Activated CD4-positive, alpha-beta T cell treated with anti-CD3 and anti-CD28 coated beads, Interleukin-2, amount 10 ng/mL, durations not matched to agents 7 days and 5 days (primary cell): ENCODE data around the gene HMGXB4. TPM values are rescaled to one million over a fixed set of nuclear protein-coding genes. Genes with fewer than 3 reads are reported as not detected.

Experiments used
- CTCF ChIA-PET: fragments of 350-600 bp; sonication (Branson Sonifier 250); formaldehyde crosslinking; loops from one replicate; lab custom pipeline; 2021; ENCODE audit warnings: antibody characterized with exemption; lab: Charles Lee
- POLR2A ChIA-PET: fragments of 350-600 bp; sonication (Branson Sonifier 250); formaldehyde crosslinking; loops from one replicate; lab custom pipeline; 2021; ENCODE audit warnings: antibody characterized with exemption; lab: Charles Lee
- DNase-seq: peaks from one replicate; pipeline ENCODE4 v3.0.0-alpha.2; 2020
- H3K27ac Mint-ChIP-seq: one replicate; pipeline ENCODE4 v1.8.0; 2021; ENCODE audit warnings: mild to moderate bottlenecking, moderate library complexity, mixed read lengths
- H3K27me3 Mint-ChIP-seq: one replicate; pipeline ENCODE4 v1.8.0; 2021; ENCODE audit warnings: mixed read lengths
- H3K36me3 Mint-ChIP-seq: one replicate; pipeline ENCODE4 v1.8.0; 2021; ENCODE audit warnings: low read depth, mixed read lengths
- H3K4me1 Mint-ChIP-seq: one replicate; pipeline ENCODE4 v1.8.0; 2021; ENCODE audit warnings: mixed read lengths
- H3K4me3 Mint-ChIP-seq: one replicate; pipeline ENCODE4 v1.8.0; 2021; ENCODE audit warnings: mild to moderate bottlenecking, moderate library complexity, mixed read lengths
- H3K9me3 Mint-ChIP-seq: one replicate; pipeline ENCODE4 v1.8.0; 2021; ENCODE audit warnings: mixed read lengths
- total RNA-seq, 2 experiments: library from RNA; stranded (reverse); gene quantifications; one replicate each; pipeline ENCODE4 v1.2.3, GENCODE V29; 2021

HMGXB4 gene, protein sequence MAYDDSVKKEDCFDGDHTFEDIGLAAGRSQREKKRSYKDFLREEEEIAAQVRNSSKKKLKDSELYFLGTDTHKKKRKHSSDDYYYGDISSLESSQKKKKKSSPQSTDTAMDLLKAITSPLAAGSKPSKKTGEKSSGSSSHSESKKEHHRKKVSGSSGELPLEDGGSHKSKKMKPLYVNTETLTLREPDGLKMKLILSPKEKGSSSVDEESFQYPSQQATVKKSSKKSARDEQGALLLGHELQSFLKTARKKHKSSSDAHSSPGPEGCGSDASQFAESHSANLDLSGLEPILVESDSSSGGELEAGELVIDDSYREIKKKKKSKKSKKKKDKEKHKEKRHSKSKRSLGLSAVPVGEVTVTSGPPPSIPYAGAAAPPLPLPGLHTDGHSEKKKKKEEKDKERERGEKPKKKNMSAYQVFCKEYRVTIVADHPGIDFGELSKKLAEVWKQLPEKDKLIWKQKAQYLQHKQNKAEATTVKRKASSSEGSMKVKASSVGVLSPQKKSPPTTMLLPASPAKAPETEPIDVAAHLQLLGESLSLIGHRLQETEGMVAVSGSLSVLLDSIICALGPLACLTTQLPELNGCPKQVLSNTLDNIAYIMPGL
- 10 to 100 TPM; 32.2 to 35.5 TPM for total RNA-seq

DNA sequence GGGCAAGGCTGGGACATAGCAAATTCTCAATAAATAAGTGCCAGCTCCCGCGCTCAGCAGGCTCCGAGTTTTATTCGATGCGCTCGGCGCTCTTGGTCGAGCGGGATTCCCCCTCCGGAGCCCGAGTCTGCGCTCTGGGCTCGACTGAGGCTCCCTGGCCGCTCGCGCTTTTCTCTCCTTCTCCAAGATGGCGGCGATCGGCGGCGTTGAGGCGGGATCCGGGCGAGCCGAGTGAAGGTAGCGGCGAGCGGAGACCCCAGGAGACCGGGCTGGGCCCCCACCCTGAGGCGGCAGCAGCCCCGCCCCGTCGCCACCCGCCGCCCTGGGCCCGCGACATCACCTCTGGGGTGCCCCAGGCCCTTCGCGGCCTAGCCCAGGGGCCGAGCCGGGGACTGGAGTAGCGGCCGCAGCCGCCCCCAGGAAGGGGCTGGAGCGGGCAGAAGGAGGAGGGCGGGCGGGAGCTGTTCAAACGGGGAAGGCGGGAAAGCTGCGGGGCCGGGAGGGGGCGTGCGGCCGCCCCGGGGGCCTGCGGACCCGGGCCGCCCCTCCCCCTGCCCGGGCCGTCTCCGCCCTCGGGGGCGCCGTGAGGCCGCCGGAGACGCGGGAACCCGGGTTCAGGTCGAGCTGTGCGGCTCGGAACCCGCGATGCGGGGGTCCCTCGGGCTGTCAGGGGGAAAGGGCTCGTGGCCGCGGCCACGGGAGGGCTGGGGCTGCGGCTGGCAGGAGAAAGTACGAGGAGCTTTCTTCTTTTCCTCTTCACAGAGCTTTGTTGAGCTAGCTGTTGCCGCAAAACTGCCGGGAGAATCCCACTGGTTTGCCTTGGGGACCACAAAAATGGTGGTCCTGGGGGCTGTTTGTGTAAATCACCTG lies at the start of gene HMGXB4:
TSS of gene HMGXB4 (plus strand) at position 173 of the 870 bp plus-strand sequence. CDS start 4,898 bp downstream, outside the sequence.
- peaks cover 32% of the 10 kb centered on the region for H3K4me1 Mint-ChIP-seq
- H3K27me3 Mint-ChIP-seq, result no peaks in the 10 kb centered on the region
- POLR2A ChIA-PET, result interaction anchor here (0.8 to 1.4 kb wide), 2 partner anchors 19 to 42 kb away, joined by 4 to 6 read pairs; partner anchors contain the start of gene TOM1
- H3K27ac Mint-ChIP-seq, result peak within 1 kb of the TSS; percentile 96
- peak; percentile 89 for DNase-seq
- H3K4me3 Mint-ChIP-seq, result peak within 1 kb of the TSS; percentile 92
- H3K9me3 Mint-ChIP-seq, result no peaks in the 10 kb centered on the region
- CTCF ChIA-PET, result interaction anchor here (0.9 to 2.3 kb wide), 2 partner anchors 16 to 32 kb away, joined by 4 to 5 read pairs; no protein-coding TSS in a partner anchor
- H3K36me3 Mint-ChIP-seq, result peaks cover 31% of the 10 kb centered on the region

DNA sequence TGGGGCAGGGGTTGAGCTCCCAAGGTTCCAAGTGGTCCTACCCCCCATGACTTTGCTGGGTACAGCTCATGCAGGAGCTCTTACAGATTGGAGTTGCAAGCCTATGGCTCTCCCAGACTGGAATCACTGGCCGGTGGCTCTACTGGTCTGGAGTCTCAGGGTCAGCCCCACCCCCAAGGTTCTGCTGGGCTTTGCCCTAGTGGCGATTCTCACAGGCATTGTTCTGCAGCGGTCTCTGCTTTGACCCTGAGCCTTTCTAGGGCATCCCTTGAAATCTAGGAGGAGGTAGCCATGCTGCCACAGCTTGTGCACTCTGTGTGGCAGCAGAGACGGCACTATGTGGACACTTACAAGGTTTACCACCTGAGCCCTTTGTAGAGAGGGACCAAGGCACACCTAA lies 49.3 kb upstream of the HMGXB4 start:
- POLR2A ChIA-PET, result no interaction called here
- CTCF ChIA-PET, result no interaction called here
- peaks cover 1% of the 10 kb centered on the region for H3K27me3 Mint-ChIP-seq
- no peak overlapping the region for H3K27ac Mint-ChIP-seq
- no peaks in the 10 kb centered on the region for H3K9me3 Mint-ChIP-seq
- no peaks in the 10 kb centered on the region for H3K36me3 Mint-ChIP-seq
- no peak for DNase-seq
- H3K4me3 Mint-ChIP-seq, result no peak overlapping the region
- H3K4me1 Mint-ChIP-seq, result no peaks in the 10 kb centered on the region

DNA sequence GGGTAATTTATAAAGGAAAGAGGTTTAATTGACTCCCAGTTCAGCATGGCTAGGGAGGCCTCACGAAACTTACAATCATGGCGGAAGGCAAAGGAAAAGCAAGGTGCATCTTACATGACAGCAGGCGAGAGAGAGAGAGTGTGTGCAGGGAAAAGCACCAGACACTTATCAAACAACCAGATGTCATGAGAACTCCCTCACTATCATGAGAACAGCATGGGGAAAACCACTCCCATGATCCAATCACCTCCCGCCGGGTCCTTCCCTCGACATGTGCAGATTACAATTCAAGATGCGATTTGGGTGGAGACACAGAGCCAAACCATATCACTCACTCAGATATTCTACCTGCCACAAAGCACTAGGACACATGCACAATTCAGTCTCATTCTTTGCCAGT lies 48.1 kb upstream of the HMGXB4 start:
- H3K9me3 Mint-ChIP-seq, result no peaks in the 10 kb centered on the region
- ChIA-PET POLR2A (no interaction called here), CTCF (no interaction called here)
- no peaks in the 10 kb centered on the region for H3K4me1 Mint-ChIP-seq
- no peak overlapping the region for H3K4me3 Mint-ChIP-seq
- H3K36me3 Mint-ChIP-seq, result no peaks in the 10 kb centered on the region
- peaks cover 1% of the 10 kb centered on the region for H3K27me3 Mint-ChIP-seq
- no peak overlapping the region for H3K27ac Mint-ChIP-seq
- no peak for DNase-seq

DNA sequence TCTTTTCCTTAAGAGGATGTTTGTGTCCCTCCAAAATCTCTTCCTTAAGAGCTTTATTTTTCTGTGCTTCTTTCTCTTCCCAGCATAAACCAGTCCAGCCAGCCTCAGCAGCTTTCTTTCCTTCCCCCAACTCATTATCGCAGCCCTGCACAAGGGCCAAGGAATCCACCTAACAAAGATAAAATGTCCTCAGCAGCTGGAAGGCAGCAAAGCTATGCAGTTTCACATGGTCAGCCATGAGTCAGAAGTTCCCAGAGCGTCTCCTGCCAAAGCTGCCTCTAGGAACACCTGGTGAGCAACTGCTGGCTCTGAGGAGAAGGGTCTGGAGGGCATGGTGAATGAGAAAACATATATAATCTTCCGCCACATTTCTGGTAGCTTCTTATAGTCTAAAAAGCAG lies 45.3 kb upstream of the HMGXB4 start:
- Mint-ChIP-seq H3K27me3 (peaks cover 1% of the 10 kb centered on the region), H3K4me1 (no peaks in the 10 kb centered on the region), H3K36me3 (no peaks in the 10 kb centered on the region), H3K9me3 (no peaks in the 10 kb centered on the region), H3K4me3 (no peak overlapping the region), H3K27ac (no peak overlapping the region)
- CTCF ChIA-PET, result no interaction called here
- no peak for DNase-seq
- POLR2A ChIA-PET, result no interaction called here

DNA sequence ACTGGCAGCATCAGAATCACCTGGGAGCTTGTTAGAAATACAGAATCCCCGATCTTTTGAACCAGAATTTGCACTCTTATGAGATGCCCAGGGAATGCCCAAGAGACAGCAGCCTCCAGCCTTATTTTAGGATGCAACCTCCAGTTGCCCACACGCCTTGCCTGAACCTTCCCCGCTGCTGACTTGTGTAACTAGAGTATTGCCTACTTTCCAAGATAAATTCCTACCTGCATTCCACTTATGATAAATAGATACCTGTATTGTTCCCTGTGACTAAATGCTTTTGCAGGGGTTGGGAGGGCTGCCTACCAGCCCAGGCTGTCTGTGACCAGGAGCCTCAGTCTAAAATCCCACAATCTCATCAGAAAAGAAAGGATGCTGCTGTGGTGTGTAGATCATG lies 44.3 kb upstream of the HMGXB4 start:
- POLR2A ChIA-PET, result no interaction called here
- no peaks in the 10 kb centered on the region for H3K27me3 Mint-ChIP-seq
- CTCF ChIA-PET, result no interaction called here
- no peak overlapping the region for H3K27ac Mint-ChIP-seq
- no peaks in the 10 kb centered on the region for H3K4me1 Mint-ChIP-seq
- H3K36me3 Mint-ChIP-seq, result no peaks in the 10 kb centered on the region
- H3K4me3 Mint-ChIP-seq, result no peak overlapping the region
- no peaks in the 10 kb centered on the region for H3K9me3 Mint-ChIP-seq
- DNase-seq, result no peak

DNA sequence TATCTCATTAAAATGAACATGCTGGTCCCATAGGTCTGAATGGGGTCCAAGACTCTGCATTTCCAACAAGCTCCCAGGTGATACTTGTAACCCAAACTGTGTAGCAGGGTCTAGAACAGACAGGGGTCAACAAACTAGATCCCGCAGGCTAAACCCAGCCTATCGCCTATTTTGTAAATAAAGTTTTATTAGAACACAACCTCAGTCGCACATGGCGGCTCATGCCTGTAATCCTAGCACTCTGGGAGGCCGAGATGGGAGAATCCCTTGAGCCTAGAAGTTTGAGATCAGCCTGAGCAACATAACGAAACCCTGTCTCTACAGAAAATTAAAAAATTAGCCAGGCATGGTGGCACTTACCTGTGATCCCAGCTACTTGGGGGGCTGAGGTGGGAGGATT lies 42.3 kb upstream of the HMGXB4 start:
- ChIA-PET POLR2A (interaction anchor here (0.7 kb wide), 1 partner anchor 37 kb away, joined by 3 read pairs; no protein-coding TSS in a partner anchor), CTCF (no interaction called here)
- Mint-ChIP-seq H3K9me3 (no peaks in the 10 kb centered on the region), H3K4me1 (no peaks in the 10 kb centered on the region), H3K27ac (no peak overlapping the region), H3K4me3 (no peak overlapping the region), H3K36me3 (no peaks in the 10 kb centered on the region), H3K27me3 (no peaks in the 10 kb centered on the region)
- DNase-seq, result no peak

DNA sequence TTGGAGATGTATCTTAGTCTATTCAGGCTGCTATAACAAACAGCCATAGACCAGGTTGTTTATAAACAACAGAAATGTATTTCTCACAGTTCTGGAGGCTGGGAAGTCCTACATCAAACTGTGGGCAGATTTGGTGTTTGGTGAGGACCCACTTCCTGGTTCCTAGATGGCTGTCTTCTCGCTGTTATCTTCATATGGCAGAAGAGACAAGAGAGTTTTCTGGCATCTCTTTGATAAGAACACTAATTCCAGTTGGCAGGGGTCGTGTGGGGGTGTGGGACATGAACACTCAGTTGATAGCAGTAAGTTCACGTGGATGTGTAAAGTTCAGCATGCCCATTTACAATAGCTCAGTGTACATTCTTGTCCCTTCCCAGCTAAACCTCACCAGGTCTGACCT lies 41.3 kb upstream of the HMGXB4 start:
- H3K36me3 Mint-ChIP-seq, result no peaks in the 10 kb centered on the region
- H3K27ac Mint-ChIP-seq, result no peak overlapping the region
- no peaks in the 10 kb centered on the region for H3K27me3 Mint-ChIP-seq
- ChIA-PET CTCF (interaction anchor here (0.6 kb wide), 1 partner anchor 160 kb away, joined by 5 read pairs; no protein-coding TSS in a partner anchor), POLR2A (no interaction called here)
- no peak overlapping the region for H3K4me3 Mint-ChIP-seq
- H3K4me1 Mint-ChIP-seq, result no peaks in the 10 kb centered on the region
- no peak for DNase-seq
- no peaks in the 10 kb centered on the region for H3K9me3 Mint-ChIP-seq

DNA sequence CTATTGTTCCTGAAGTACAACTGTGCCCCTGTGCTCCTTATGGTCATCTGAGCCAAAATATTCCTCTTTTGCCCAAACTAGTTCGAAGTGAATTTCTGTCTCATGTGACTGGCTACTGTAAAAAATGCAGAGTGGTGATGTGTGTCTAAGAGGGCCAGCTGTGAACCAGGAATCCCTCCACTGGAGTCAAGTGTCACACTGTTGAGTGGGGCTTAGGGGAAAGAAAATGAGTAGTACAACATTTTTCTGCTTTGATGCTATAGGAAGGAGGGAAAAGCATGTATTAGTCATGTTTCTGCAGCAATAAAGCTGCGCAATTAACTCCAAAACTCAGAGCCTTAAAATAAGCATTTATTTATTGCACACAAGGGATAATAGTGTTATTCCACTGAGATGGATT lies 39.8 kb upstream of the HMGXB4 start:
- DNase-seq, result no peak
- Mint-ChIP-seq H3K9me3 (no peaks in the 10 kb centered on the region), H3K27ac (no peak overlapping the region), H3K4me1 (no peaks in the 10 kb centered on the region), H3K36me3 (no peaks in the 10 kb centered on the region), H3K4me3 (no peak overlapping the region), H3K27me3 (no peaks in the 10 kb centered on the region)
- POLR2A ChIA-PET, result no interaction called here
- CTCF ChIA-PET, result no interaction called here

DNA sequence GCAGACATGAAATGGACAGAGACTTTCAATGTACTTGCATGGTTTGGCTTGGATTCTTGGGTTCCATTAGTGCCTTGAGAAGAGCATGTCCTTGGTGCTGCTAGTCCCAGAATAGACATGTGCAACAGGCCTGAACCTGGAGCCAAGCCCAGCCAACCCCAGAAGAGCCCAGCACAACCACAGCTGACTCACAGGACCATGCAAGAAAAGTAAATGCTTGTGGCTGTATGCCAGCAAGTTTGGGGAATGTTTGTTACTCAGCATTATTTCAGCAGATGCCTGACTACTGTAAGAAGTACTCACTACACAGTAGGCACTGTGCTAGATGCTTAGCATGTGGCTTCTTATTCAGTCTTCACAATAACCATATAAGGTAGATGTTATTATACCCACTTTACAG lies 39.2 kb upstream of the HMGXB4 start:
- ChIA-PET POLR2A (no interaction called here), CTCF (no interaction called here)
- Mint-ChIP-seq H3K4me3 (no peak overlapping the region), H3K27me3 (no peaks in the 10 kb centered on the region), H3K36me3 (no peaks in the 10 kb centered on the region), H3K27ac (no peak overlapping the region), H3K4me1 (no peaks in the 10 kb centered on the region), H3K9me3 (no peaks in the 10 kb centered on the region)
- no peak for DNase-seq

DNA sequence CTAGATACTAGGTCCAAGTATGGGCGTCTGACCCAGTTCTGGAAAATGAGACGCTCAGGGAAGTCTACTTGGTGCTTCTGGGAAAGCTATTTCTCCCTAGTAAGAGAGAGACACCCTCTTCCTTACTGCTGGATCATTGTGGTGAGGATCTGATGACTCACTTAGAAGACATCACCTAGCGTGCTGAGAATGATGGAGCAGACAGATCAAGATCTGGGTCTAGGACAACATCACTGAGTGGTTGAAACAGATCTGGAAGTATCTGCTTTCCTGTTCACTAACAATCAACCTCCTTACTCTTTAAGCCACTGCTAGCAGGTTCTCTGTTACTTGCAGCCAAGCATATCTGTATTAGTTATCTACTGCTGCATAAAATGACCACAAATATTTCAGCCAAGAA lies 38.3 kb upstream of the HMGXB4 start:
- no peak for DNase-seq
- Mint-ChIP-seq H3K36me3 (no peaks in the 10 kb centered on the region), H3K27me3 (no peaks in the 10 kb centered on the region), H3K9me3 (no peaks in the 10 kb centered on the region), H3K4me1 (no peaks in the 10 kb centered on the region), H3K27ac (no peak overlapping the region), H3K4me3 (no peak overlapping the region)
- CTCF ChIA-PET, result no interaction called here
- POLR2A ChIA-PET, result no interaction called here

DNA sequence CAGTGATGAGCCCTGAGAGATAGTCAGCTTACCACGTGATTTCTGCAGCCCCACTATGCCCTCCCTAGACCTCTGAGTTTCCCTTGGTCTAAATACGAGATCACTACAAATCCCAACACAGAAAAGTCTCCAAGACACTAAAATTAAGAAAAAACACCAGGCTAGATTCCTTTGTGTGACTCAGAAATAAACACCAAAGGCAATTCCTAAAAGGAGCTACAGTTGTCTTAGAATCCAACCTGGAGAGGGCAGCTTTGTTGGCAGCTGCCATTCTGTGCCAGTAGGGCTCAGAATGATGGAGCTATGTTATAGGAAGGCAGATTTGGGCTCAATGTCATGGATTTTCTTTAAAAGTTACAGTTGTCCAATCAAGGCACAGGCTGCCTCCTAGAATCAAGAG lies 37.1 kb upstream of the HMGXB4 start:
- ChIA-PET POLR2A (no interaction called here), CTCF (interaction anchor here (0.6 to 1.5 kb wide), 2 partner anchors 11 to 343 kb away, joined by 5 to 7 read pairs; no protein-coding TSS in a partner anchor)
- H3K27ac Mint-ChIP-seq, result no peak overlapping the region
- no peaks in the 10 kb centered on the region for H3K27me3 Mint-ChIP-seq
- no peaks in the 10 kb centered on the region for H3K9me3 Mint-ChIP-seq
- no peaks in the 10 kb centered on the region for H3K4me1 Mint-ChIP-seq
- DNase-seq, result no peak
- no peak overlapping the region for H3K4me3 Mint-ChIP-seq
- H3K36me3 Mint-ChIP-seq, result no peaks in the 10 kb centered on the region

DNA sequence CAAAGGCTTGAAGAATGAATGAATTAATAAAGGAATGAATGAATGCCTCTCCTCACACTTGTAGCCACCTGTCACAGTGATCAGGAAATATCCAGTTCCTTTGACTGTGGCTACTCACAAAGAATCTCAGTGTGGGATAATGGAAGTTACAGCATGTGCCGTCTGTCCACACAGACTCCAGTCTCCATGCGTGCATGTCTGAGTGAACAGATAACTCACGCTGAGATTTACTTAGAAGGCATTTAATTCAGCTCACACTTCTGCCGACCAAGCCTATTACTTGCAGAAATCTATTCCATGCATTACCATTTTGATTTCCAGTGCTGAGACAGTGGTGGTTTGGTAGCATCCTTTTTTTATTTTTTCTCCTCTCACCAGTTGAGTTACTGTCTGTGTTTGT lies 32.3 kb upstream of the HMGXB4 start:
- Mint-ChIP-seq H3K36me3 (no peaks in the 10 kb centered on the region), H3K27me3 (no peaks in the 10 kb centered on the region), H3K9me3 (no peaks in the 10 kb centered on the region), H3K4me1 (no peaks in the 10 kb centered on the region), H3K27ac (no peak overlapping the region), H3K4me3 (no peak overlapping the region)
- ChIA-PET CTCF (no interaction called here), POLR2A (no interaction called here)
- no peak for DNase-seq
